ENCODE measurements around the gene ARL15. TPM values are rescaled to one million over a fixed set of nuclear protein-coding genes. Genes with fewer than 3 reads are reported as not detected.
"Not testable (repeated sequence)": the region's sequence is repeated elsewhere in the genome, so short reads cannot be mapped to it uniquely, and the experiment has no call there.

The ARL15 gene
- total RNA-seq, 1 donor from 2014 or later: 125 TPM

DNA sequence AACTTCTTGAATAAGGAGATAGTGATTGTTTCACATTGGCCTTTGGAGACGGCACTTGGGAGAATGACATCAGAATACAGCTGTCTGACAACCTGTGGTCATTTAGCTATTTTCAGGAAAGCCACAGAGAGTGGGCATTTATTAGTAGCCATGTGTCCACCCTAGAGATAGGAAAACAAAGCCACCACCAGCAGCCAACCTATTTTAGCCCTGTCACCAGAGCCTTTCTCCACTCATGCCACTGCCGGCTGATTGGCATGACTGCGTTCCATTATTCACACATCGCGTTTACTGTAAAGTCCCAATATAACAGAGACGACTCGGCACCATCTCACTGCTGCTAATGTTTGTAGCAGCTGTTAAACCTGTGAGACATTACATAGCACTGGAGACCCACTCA, 419.9 kb downstream of the ARL15 start:
- DNase-seq: no peak

DNA sequence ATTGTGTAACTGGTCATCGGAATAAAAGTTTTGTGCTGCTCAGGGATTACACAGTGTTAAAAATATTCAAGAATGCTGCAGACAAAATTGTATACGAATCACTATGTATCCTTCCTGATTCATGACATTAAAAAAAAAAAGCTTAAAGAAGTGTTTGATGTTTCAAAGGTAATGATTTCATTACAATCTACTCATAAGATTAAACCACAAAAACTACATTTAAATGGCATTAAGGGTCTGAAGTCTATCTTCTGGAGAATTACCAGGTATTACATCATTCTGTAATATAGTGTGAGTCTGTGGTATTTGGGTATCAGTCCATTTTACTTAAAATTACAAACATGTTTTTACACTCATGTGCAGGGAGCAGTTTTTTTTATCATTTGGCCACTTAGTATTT, 425.5 kb downstream of the ARL15 start:
- no peak for DNase-seq

DNA sequence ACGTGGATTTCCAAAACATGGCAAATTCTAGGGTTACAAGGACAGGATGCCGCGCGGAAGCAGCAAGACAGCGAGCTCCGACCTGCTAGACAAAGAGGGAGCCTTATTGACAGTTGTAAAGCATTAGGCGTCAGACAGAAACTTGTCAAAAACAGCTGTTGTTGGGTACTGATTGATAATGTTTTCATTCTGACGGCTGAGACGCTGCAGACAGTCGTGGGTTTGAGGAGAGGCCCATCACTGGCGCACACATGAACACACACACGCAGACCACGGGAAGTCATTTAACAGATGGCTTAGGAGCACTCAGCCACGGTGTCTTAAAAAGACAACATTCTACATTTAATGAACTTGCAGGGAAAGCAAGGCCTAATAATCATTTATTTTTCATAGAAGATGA, 426.0 kb downstream of the ARL15 start:
- no peak for DNase-seq

DNA sequence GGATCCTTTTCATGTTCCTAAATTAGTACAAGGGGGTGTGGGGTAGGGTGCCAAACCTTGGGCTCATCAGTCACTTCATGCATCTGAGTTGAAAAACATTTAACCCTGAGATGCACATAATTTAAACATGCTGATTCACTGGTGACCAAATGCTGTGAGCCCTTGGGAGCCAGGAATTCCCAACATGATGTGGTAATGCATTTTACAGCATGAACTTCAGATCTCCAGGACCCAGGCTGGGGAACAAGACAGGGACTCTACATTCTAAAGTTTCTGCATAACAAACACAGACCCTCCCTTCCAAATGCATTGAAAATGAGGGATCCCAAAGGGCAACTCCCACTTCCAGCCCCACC, 427.7 kb downstream of the ARL15 start:
- no peak for DNase-seq

DNA sequence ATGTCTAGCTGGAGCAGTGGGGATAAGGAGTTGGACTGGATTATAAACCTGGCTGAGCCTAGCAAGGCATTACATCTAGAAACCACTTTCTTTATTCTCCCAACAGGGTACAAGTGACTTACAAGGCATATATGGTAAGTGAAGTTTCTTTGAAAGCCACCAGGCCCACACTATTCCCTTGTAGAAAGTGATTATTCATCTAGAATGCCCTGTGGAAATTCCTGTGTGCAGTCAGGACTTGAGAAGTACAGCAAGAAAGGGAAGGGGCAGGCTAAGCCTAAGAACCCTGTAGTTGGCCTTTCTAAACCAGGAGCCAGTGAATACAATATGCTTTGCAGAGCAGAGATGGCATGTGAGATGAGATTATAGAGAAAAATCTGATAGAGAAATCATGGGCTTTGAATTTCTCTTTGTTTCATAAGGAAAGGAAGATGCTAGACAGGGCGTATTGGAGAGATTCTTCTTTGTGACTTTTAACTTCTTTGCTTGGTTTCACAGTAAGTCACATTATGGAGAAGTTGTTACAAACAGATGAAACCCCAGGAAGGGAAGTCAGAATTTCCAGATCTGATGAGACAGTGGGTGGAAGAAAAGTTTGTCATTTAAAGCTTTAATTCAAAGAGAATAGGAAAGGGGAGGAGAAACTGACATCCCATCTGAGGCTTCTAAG, 428.2 kb downstream of the ARL15 start:
- no peak for DNase-seq

DNA sequence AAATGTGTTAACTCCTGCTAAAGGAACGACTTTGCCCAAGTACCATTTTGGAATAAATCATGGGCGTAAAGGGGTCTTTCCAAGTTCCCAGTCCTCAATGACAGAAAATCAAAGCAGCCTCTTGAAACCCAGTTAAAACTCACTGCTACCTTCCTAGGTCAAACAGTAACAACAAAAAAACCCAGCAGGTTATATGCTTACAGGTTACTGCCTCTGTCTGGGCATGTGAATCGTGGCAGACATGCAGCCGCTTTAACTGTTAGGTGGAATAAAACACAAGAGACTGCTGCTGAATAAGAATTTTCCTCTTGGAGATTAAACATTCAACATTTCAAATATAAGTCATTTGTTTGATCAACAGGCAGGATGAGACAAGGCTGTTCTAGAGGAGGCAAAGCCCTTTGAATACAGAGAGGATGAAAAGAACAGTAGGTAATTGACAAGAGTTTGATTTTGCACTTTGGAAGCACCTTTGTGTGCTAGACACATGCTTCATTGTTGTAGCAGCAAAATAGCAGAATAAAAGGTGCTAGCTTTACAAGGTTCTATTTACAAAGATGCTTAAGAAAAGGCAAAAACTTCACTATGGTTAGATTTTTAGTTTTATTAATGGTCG, 430.6 kb downstream of the ARL15 start:
- DNase-seq: no peak

DNA sequence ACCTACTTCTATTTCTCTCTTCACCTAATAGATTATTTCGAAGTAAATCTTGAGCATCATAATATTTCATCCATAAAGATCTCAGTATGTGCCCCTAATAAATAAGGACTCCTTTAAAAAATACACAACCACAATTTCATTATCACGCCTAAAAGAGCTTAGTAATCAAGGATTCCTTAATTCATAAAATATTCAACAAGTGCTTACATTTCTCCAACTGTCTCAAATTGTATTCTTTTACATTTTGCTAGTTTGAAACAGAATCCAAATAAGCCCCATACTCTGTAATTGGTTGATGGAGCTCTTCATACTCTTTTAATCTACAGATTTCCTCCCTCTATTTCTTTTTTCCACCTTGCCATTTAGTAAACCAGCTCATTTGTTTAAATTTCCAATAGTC, 432.4 kb downstream of the ARL15 start:
- no peak for DNase-seq

DNA sequence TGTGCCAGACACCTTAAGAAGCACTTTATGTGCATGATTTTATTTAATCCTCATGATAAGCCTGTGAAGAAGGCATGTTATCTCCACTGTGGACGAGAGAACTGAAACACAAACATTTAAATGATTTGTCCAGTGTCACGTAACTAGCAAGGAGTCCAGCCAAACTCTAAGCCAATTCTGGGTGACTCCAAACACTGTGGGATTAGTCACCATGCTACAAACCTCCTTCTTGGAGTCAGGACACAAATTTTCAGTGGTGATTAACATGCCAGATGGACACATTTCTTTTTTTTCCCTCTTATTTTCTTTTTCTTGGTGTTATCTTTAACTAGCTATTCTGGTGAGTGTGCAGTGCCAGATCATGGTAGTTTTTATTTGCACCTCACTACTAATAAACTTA, 433.1 kb downstream of the ARL15 start:
- no peak for DNase-seq

DNA sequence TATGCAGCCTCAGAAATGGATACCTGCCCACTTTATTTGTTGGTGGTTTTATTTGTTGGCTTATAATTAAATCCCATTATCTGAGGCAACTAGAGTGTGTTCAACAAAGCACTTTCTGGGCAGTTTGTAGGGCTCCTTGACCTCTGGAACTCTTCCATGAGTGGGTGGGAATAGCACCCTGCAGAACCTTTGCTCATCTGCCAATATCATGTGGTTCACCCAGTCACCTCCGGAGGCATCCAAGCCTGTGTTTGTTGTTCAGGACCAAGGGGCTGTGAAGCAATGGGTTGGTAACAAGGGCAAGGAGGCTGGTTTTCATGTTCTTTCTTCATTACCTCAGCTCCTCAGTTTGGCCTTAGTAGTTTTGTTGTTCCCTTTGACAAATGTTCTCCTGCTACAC, 436.0 kb downstream of the ARL15 start:
- no peak for DNase-seq

DNA sequence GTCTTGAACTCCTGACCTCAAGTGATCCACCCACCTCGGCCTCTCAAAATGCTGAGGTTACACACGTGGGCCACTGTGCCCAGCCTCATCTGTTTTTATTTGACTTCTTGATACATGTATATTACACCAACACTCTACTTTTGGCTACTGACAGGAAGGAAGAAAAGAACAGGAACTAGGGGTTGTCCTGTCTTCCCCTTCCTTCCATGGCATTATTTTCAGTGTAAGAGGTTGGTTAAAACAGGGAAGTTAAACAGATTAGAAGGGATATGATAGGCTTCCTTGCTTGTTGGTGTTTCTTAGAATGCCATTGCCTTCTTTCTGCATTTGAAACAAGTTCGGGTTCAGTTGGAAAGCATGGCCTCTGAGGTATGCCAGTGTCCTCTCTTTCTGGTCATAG, 437.1 kb downstream of the ARL15 start:
- DNase-seq: no peak

DNA sequence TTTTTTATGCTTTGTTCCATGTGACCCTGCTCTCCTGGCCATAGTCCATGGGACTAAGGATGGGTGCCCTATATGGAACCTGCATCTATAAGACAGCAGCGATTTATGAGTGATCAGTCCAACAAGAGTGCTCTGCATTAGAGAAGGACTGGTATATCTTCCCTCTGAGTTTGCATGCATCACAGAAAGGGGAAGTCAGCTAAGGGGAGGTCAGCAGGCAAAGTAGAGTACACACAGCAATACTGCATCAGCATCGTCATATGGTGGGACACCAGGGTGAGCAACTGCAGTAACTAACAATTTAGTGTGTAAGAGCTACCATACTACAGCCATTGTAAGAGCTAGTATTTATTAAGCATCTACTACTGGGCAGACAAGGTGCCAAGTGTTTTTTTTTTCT, 438.6 kb downstream of the ARL15 start:
- DNase-seq: no peak

DNA sequence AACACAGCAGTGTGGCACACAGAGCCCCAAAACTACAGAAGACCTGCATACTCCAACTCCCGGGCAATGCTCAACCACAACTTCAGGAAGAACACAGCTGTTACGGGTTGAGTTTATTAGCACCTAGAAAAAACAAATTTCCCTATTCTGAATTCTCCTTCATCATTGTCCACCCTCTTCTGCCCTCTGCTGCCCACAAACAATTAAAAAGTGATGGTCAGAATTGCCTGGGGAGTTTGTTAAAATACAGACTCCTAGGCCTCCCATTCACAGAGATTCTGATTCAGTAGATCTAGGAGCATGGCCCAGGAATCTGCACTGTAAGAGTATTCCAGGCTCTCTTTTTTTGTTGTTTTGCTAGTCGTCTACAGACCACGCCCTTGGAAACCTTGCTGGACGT, 439.3 kb downstream of the ARL15 start:
- no peak for DNase-seq

DNA sequence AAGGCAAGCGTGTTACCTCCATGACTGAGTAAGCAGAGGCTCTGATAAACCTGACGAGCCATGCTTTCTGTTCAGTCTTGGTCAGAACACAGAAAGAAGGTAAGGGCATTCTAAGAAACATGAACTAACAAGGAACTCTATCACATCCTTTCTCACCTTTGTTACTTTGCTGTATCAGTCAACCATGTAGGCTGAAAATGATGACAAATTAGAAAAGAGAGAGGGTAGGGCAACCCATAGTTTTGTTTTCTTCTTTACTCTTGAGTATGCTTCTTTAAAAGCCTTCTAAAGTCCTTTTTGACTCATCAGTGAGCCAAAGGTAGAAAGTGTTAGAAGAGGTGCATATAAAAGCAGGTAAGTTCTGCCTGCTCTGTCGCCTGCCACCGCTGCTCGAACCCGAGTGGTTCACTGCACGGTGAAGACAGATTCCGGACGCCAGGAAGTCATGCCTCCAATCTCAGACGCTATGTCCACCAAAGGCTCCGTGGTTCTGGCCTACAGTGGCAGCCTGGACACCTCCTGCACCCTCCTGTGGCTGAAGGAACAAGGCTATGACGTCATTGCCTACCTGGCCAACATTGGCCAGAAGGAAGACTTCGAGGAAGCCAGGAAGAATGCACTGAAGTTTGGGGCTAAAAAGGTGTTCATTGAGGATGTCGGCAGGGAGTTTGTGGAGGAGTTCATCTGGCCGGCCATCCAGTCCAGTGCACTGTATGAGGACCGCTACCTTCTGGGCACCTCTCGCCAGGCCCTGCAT, 451.5 kb downstream of the ARL15 start:
- DNase-seq: no peak

DNA sequence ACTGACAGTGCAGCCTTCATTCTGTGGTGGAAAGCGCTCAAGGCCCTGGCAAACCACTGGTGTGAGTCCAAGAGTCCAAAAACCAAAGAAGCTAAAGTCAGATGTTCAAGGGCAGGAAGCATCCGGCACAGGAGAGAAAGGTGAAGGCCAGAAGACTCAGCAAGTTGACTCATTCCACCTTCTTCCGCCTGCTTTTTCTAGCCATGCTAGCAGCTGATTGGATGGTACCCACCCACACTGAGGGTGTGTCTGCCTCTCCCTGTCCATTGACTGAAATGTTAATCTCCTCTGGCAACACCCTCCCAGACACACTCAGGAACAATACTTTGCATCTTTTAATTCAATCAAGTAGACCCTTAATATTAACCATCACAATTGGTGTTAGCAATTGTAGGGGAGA, 453.9 kb downstream of the ARL15 start:
- no peak for DNase-seq

DNA sequence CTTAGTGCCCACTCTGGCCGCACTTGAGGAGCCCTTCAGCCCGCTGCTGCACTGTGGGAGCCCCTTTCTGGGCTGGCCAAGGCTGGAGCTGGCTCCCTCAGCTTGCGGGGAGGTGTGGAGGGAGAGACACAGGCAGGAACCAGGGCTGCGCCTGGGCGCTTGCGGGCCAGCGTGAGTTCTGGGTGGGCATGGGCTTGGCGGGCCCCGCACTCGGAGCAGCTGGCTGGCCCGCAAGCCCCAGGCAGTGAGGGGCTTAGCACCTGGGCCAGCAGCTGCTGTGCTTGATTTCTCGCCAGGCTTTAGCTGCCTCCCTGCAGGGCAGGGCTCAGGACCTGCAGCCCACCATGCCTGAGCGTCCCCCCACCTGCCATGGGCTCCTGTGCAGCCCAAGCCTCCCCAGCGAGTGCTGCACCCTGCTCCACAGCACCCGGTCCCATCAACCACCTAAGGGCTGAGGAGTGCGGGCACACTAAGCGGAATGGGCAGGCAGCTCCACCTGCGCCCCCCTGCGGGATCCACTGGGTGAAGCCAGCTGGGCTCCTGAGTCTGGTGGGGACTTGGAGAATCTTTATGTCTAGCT, 473.4 kb downstream of the ARL15 start:
- DNase-seq: not testable (repeated sequence)

DNA sequence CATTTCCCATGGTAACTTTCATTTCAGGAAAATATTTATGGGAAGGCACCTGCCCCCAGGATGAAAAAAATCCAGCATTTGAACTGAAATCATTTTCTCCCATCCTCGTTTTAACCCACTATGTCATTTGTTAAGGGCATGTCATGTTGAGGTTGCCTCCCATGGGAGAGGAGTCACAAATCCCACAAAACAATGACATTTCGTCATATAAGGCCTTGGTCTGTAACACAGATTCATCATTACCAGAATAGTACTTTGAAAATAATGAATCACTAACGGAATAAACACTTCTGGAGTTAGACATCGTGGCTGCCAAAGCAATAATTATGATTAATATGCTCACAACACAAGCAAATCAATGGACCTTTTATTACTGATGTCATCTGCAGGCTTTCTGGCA, 475.9 kb downstream of the ARL15 start:
- no peak for DNase-seq

Small RNAs within 50 kb of the gene (small RNA-seq; reads per million reads assigned to genes)
- gene AC008873.1 (not detected), gene MIR4459 (not detected), gene MIR581 (0.09 reads per million), gene RNU6-272P (not detected)

Other genes starting within 250 kb of the ARL15 start
- 0.47 TPM for gene HSPB3, start 145.1 kb upstream of the ARL15 start, total RNA-seq
- gene SNX18, start 207.2 kb upstream of the ARL15 start, total RNA-seq: 25.4 TPM